Thyroid gland (tissue), 4 donors: ENCODE results near the gene MYO1G. TPM values are rescaled to one million over a fixed set of nuclear protein-coding genes. Genes with fewer than 3 reads are reported as not detected.

Source experiments
- DNase-seq, 2 donors: peaks; one replicate each; pipeline ENCODE4 v3.0.0-alpha.2; 2019
- H3K27ac ChIP-seq, 3 donors: fragments of 200-600 bp; sonication (generic); 1 replicate in 2 of 3; 2 replicates in 1 of 3; pipeline ENCODE4 v1.5.1; 2016 to 2019; ENCODE audit warnings: mild to moderate bottlenecking in 1 of 3, moderate library complexity in 1 of 3
- H3K27me3 ChIP-seq: fragments of 200-600 bp; sonication (generic); one replicate; pipeline ENCODE4 v1.5.1; 2019
- H3K36me3 ChIP-seq, 2 donors: fragments of 200-600 bp; sonication (generic); one replicate each; pipeline ENCODE4 v1.5.1; 2016 to 2019
- H3K4me1 ChIP-seq, 2 donors: fragments of 200-600 bp; sonication (generic); one replicate each; pipeline ENCODE4 v1.5.1; 2017 to 2019
- H3K4me3 ChIP-seq, 3 donors: fragments of 200-600 bp; sonication (generic); replicated peaks in 1 of 3; 1 replicate in 2 of 3; 2 replicates in 1 of 3; pipeline ENCODE4 v1.5.1; 2016; ENCODE audit warnings: mild to moderate bottlenecking in 1 of 3
- H3K9me3 ChIP-seq: fragments of 200-600 bp; sonication (generic); one replicate; pipeline ENCODE4 v1.5.1; 2017
- CTCF ChIP-seq, 6 experiments: fragments of 200-600 bp in 3 of 6; fragments of 450-650 bp in 3 of 6; sonication (generic) in 3 of 6; IDR thresholded peaks; one replicate each; pipeline ENCODE4 v1.5.1; 2016 to 2019; ENCODE audit warnings: antibody characterized with exemption in 6 of 6, mild to moderate bottlenecking in 2 of 6, inconsistent platforms in 1 of 6, moderate library complexity in 1 of 6
- POLR2A ChIP-seq, 2 donors: fragments of 450-650 bp; IDR thresholded peaks; one replicate each; pipeline ENCODE4 v1.6.1; 2017; ENCODE audit warnings: antibody characterized with exemption in 2 of 2, mild to moderate bottlenecking in 2 of 2, moderate library complexity in 1 of 2
- WGBS, 2 donors: methylation state at CpG; one replicate each; pipeline ENCODE4 v1.1.5; 2017; 5-methylcytosine and 5-hydroxymethylcytosine counted together
- intact Hi-C: fragments of 100-400 bp; cut with DNase I; formaldehyde crosslinking; loops from one replicate; pipeline ENCODE4 v1.15.1; 2023
- total RNA-seq, 4 donors: library from RNA; depleted of rRNA; stranded (reverse); fragments of >200 nt; gene quantifications; one replicate each; pipeline ENCODE4 v1.2.3, GENCODE V29; 2016

MYO1G gene
- total RNA-seq, 4 donors from 2014 or later, result 0.78 to 3.8 (median 2.0) TPM

- H3K9me3 ChIP-seq, result no peaks in the 10 kb centered on the region
- TF ChIP-seq CTCF (IDR thresholded peaks at IDR 0.05), result peak; percentile 60 to 85 (median 74)
- no peak for TF ChIP-seq POLR2A (IDR thresholded peaks at IDR 0.05)
- H3K27me3 ChIP-seq, result no peaks in the 10 kb centered on the region
- no peak overlapping the region for H3K27ac ChIP-seq
- peak; percentile 89 to 93 for DNase-seq
- H3K36me3 ChIP-seq, result no peaks in the 10 kb centered on the region
- H3K4me1 ChIP-seq, result peaks cover 0 to 12% of the 10 kb centered on the region in 2 donors
- WGBS, 2 donors, result 36 to 50% methylated on average over 11 to 13 of the region's 14 CpGs
- no peak overlapping the region for H3K4me3 ChIP-seq
- intact Hi-C loops, result loop anchor here (5.0 to 10.0 kb wide), 3 partner anchors 64 to 334 kb away; no protein-coding TSS in a partner anchor
Measured at GRCh38 chr7:44921607-44922350, 57.0 kb downstream of the MYO1G start.

GRCh38 chr7:44920119-44920518 lies 58.7 kb downstream of the MYO1G start:
- TF ChIP-seq CTCF (IDR thresholded peaks at IDR 0.05), result no peak
- TF ChIP-seq POLR2A (IDR thresholded peaks at IDR 0.05), result no peak
- intact Hi-C loops, result loop anchor here (5.0 to 10.0 kb wide), 3 partner anchors 63 to 333 kb away; no protein-coding TSS in a partner anchor
- Histone ChIP-seq H3K4me3 (no peak overlapping the region), H3K9me3 (no peaks in the 10 kb centered on the region), H3K27me3 (no peaks in the 10 kb centered on the region), H3K4me1 (peaks cover 0 to 14% of the 10 kb centered on the region in 2 donors), H3K27ac (no peak overlapping the region), H3K36me3 (no peaks in the 10 kb centered on the region)
- 71 to 78% methylated on average over 3 of the region's 3 CpGs for WGBS, 2 donors
- DNase-seq, result no peak

- Histone ChIP-seq H3K27ac (no peak overlapping the region), H3K4me1 (peaks cover 7 to 26% of the 10 kb centered on the region in 2 donors), H3K27me3 (no peaks in the 10 kb centered on the region), H3K4me3 (no peak overlapping the region), H3K36me3 (no peaks in the 10 kb centered on the region), H3K9me3 (no peaks in the 10 kb centered on the region)
- intact Hi-C loops, result no loop called here
- TF ChIP-seq POLR2A (IDR thresholded peaks at IDR 0.05) (no peak), CTCF (IDR thresholded peaks at IDR 0.05) (no peak)
- no peak for DNase-seq
Measured at GRCh38 chr7:44918029-44918428, 60.8 kb downstream of the MYO1G start.

- no peak for DNase-seq
- 92% methylated on average over 2 of the region's 2 CpGs for WGBS, 2 donors
- intact Hi-C loops, result no loop called here
Measured at GRCh38 chr7:44917465-44917864, 61.4 kb downstream of the MYO1G start.

More at GRCh38 chr7:44917465-44917864, 61.4 kb downstream of the MYO1G start:
- no peaks in the 10 kb centered on the region for H3K9me3 ChIP-seq
- no peaks in the 10 kb centered on the region for H3K27me3 ChIP-seq
- no peak overlapping the region for H3K4me3 ChIP-seq
- H3K36me3 ChIP-seq, result no peaks in the 10 kb centered on the region
- H3K27ac ChIP-seq, result no peak overlapping the region
- H3K4me1 ChIP-seq, result peaks cover 13 to 32% of the 10 kb centered on the region in 2 donors
- TF ChIP-seq CTCF (IDR thresholded peaks at IDR 0.05) (no peak), POLR2A (IDR thresholded peaks at IDR 0.05) (no peak)
